WTC11 (cell line): ENCODE results near the gene MAP3K3. TPM values are rescaled to one million over a fixed set of nuclear protein-coding genes. Genes with fewer than 3 reads are reported as not detected.

Experiments
- ATAC-seq: fragments of 200-7000 bp; cut with Tn5 transposase; 2 replicates; pipeline ENCODE4 v1.10.0; 2021; ENCODE audit warnings: mild to moderate bottlenecking, moderate library complexity
- CTCF ChIA-PET: fragments of 300-600 bp; sonication (Branson Sonifier 250); formaldehyde crosslinking; loops from one replicate; lab custom pipeline; 2021; ENCODE audit warnings: antibody characterized with exemption; lab: Charles Lee
- POLR2A ChIA-PET: fragments of 350-600 bp; sonication (Branson Sonifier 250); formaldehyde crosslinking; loops from one replicate; lab custom pipeline; 2021; ENCODE audit warnings: antibody characterized with exemption; lab: Charles Lee
- DNase-seq: peaks from one replicate; pipeline ENCODE4 v3.0.0; 2021; ENCODE audit warnings: low spot score
- H3K27ac Mint-ChIP-seq: 2 replicates; pipeline ENCODE4 v1.8.0; 2021; ENCODE audit warnings: mixed read lengths
- H3K27me3 Mint-ChIP-seq: 2 replicates; pipeline ENCODE4 v1.8.0; 2021; ENCODE audit warnings: low read depth, mild to moderate bottlenecking, moderate library complexity, mixed read lengths
- H3K36me3 Mint-ChIP-seq: 2 replicates; pipeline ENCODE4 v1.8.0; 2021; ENCODE audit warnings: mixed read lengths
- H3K4me1 Mint-ChIP-seq: 2 replicates; pipeline ENCODE4 v1.8.0; 2022; ENCODE audit warnings: mixed read lengths
- H3K4me3 Mint-ChIP-seq: 2 replicates; pipeline ENCODE4 v1.8.0; 2021; ENCODE audit warnings: mild to moderate bottlenecking, moderate library complexity, mixed read lengths
- H3K9me3 Mint-ChIP-seq: 2 replicates; pipeline ENCODE4 v1.8.0; 2021; ENCODE audit warnings: mixed read lengths
- ESRRA ChIP-seq: sonication (generic); formaldehyde crosslinking; IDR thresholded peaks from 2 replicates; pipeline ENCODE4 v1.8.1; 2022; ENCODE audit warnings: mild to moderate bottlenecking, missing genetic modification reagents, borderline replicate concordance
- FOXJ3 ChIP-seq: sonication (generic); formaldehyde crosslinking; IDR thresholded peaks from 2 replicates; pipeline ENCODE4 v1.9.0; 2021; ENCODE audit warnings: missing genetic modification reagents, mild to moderate bottlenecking, borderline replicate concordance
- FOXK1 ChIP-seq: sonication (generic); formaldehyde crosslinking; IDR thresholded peaks from 2 replicates; pipeline ENCODE4 v1.8.0; 2022; ENCODE audit warnings: mild to moderate bottlenecking, moderate library complexity, missing genetic modification reagents
- HMGA2 ChIP-seq: fragments of 250-450 bp; sonication (Bioruptor Pico); IDR thresholded peaks from 2 replicates; pipeline ENCODE4 v1.4.0; 2021; ENCODE audit warnings: mild to moderate bottlenecking, moderate library complexity
- IRF2 ChIP-seq: sonication (generic); formaldehyde crosslinking; IDR thresholded peaks from 2 replicates; pipeline ENCODE4 v1.8.0; 2022; ENCODE audit warnings: low read depth, missing genetic modification reagents, borderline replicate concordance
- NFATC4 ChIP-seq: fragments of 250-450 bp; sonication (Bioruptor Pico); IDR thresholded peaks from 2 replicates; pipeline ENCODE4 v1.9.0; 2021; ENCODE audit warnings: mild to moderate bottlenecking
- PRRX2 ChIP-seq: fragments of 250-450 bp; sonication (Bioruptor Pico); IDR thresholded peaks from 2 replicates; pipeline ENCODE4 v1.8.0; 2021; ENCODE audit warnings: mild to moderate bottlenecking
- SP1 ChIP-seq: sonication (generic); formaldehyde crosslinking; conservative IDR thresholded peaks from 2 replicates; pipeline ENCODE4 v1.8.1; 2022; ENCODE audit warnings: missing genetic modification reagents
- ZNF263 ChIP-seq: sonication (generic); formaldehyde crosslinking; IDR thresholded peaks from 2 replicates; pipeline ENCODE4 v1.8.1; 2022; ENCODE audit warnings: low read depth, mild to moderate bottlenecking, moderate library complexity, missing genetic modification reagents
- ZNF317 ChIP-seq: sonication (generic); formaldehyde crosslinking; IDR thresholded peaks from 2 replicates; pipeline ENCODE4 v1.8.1; 2023; ENCODE audit warnings: low read depth, mild to moderate bottlenecking, moderate library complexity, missing genetic modification reagents, borderline replicate concordance
- total RNA-seq: library from RNA; stranded (reverse); gene quantifications from 3 replicates; pipeline ENCODE4 v1.2.3, GENCODE V29; 2021
- TF ChIP-seq, protein P1 (sequence below): fragments of 250-450 bp; sonication (Bioruptor Pico); IDR thresholded peaks from 2 replicates; pipeline ENCODE4 v2.1.2; 2022; ENCODE audit warnings: mild to moderate bottlenecking, moderate library complexity
- TF ChIP-seq, protein P2 (sequence below): sonication (generic); formaldehyde crosslinking; IDR thresholded peaks from 2 replicates; pipeline ENCODE4 v1.8.0; 2022; ENCODE audit warnings: mild to moderate bottlenecking, missing genetic modification reagents
- TF ChIP-seq, protein P3 (sequence below): sonication (generic); formaldehyde crosslinking; IDR thresholded peaks from 2 replicates; pipeline ENCODE4 v1.8.1; 2022; ENCODE audit warnings: low read depth, mild to moderate bottlenecking, moderate library complexity, missing genetic modification reagents, borderline replicate concordance
- TF ChIP-seq, protein P4 (sequence below): sonication (generic); formaldehyde crosslinking; IDR thresholded peaks from 2 replicates; pipeline ENCODE4 v1.8.1; 2023; ENCODE audit warnings: mild to moderate bottlenecking, missing genetic modification reagents
- TF ChIP-seq, protein P5 (sequence below): fragments of 250-450 bp; sonication (Bioruptor Pico); IDR thresholded peaks from 2 replicates; pipeline ENCODE4 v1.9.0; 2021; ENCODE audit warnings: mild to moderate bottlenecking, borderline replicate concordance
- TF ChIP-seq, protein P6 (sequence below): fragments of 200-600 bp; IDR thresholded peaks from 2 replicates; pipeline ENCODE4 v1.8.0; 2022; ENCODE audit warnings: antibody characterized with exemption
- TF ChIP-seq, protein P7 (sequence below): sonication (generic); formaldehyde crosslinking; IDR thresholded peaks from 2 replicates; pipeline ENCODE4 v1.8.1; 2022; ENCODE audit warnings: missing genetic modification reagents, borderline replicate concordance
- TF ChIP-seq, protein P8 (sequence below): sonication (generic); formaldehyde crosslinking; conservative IDR thresholded peaks from 2 replicates; pipeline ENCODE4 v1.8.1; 2023; ENCODE audit warnings: mild to moderate bottlenecking, low read depth, missing genetic modification reagents, moderate library complexity
- TF ChIP-seq, protein P9 (sequence below): fragments of 250-450 bp; sonication (Bioruptor Pico); IDR thresholded peaks from 2 replicates; pipeline ENCODE4 v1.8.0; 2021; ENCODE audit warnings: mild to moderate bottlenecking

MAP3K3 gene
- total RNA-seq, 1 experiment from 2014 or later: 25.7 TPM

DNA sequence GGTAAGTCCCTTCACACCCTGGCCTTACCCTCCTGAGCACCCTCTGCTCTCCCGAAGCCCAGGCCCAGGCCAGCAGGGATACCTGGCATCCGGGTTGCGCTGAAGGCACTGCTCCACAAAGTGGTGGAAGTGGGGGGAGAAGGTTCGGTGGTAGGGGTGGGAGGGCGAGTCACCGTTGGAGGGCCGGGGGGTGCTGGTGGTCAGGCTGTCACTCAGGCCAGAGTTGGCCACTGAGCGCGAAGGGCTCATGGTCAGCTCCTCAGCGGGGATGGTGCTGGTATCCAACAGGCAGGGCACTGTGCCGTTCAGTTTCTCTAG, 82.0 kb downstream of the MAP3K3 start (continued):
- TF ChIP-seq, protein P1, sequence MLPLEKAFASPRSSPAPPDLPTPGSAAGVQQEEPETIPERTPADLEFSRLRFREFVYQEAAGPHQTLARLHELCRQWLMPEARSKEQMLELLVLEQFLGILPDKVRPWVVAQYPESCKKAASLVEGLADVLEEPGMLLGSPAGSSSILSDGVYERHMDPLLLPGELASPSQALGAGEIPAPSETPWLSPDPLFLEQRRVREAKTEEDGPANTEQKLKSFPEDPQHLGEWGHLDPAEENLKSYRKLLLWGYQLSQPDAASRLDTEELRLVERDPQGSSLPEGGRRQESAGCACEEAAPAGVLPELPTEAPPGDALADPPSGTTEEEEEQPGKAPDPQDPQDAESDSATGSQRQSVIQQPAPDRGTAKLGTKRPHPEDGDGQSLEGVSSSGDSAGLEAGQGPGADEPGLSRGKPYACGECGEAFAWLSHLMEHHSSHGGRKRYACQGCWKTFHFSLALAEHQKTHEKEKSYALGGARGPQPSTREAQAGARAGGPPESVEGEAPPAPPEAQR (CRISPR knock-in tag): no peak
- TF ChIP-seq FOXJ3 (CRISPR knock-in tag): no peak
- no peak for TF ChIP-seq PRRX2 (CRISPR knock-in tag)
- TF ChIP-seq NFATC4 (CRISPR knock-in tag): no peak
- no peak for TF ChIP-seq SP1
- no peak for TF ChIP-seq HMGA2 (CRISPR knock-in tag)
- TF ChIP-seq, protein P2, sequence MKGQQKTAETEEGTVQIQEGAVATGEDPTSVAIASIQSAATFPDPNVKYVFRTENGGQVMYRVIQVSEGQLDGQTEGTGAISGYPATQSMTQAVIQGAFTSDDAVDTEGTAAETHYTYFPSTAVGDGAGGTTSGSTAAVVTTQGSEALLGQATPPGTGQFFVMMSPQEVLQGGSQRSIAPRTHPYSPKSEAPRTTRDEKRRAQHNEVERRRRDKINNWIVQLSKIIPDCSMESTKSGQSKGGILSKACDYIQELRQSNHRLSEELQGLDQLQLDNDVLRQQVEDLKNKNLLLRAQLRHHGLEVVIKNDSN: no peak

DNA sequence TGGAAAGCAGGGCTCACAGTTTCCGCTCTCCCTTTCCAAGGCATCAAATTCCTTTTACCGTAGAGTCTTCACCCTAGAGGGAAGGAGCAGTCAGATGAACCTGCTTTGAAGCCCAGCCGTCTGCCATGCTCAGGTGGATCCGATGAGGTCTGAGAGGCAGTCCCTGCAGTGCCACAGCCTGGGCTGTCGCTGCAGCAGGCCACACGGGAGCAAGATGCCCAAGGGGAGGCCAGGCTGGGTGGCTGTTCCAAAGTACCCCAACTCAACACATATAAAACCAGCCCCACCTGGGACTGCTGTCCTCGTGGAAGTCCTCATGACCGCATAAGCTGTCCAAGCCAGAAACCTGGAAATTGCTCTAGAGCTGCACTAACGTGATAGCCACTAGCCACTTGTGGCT, 82.6 kb downstream of the MAP3K3 start:
- ATAC-seq: no peak
- POLR2A ChIA-PET: no interaction called here
- H3K27me3 Mint-ChIP-seq: peaks cover 6% of the 10 kb centered on the region; the same call in 1 of the 2 replicates
- H3K4me1 Mint-ChIP-seq: peaks cover 21% of the 10 kb centered on the region
- H3K36me3 Mint-ChIP-seq: peaks cover 31% of the 10 kb centered on the region
- CTCF ChIA-PET: no interaction called here
- no peak overlapping the region for H3K27ac Mint-ChIP-seq
- no peaks in the 10 kb centered on the region for H3K9me3 Mint-ChIP-seq
- DNase-seq: no peak
- no peak overlapping the region for H3K4me3 Mint-ChIP-seq
- TF ChIP-seq IRF2 (CRISPR knock-in tag) (no peak), NFATC4 (CRISPR knock-in tag) (no peak), FOXK1 (CRISPR knock-in tag) (no peak), ZNF263 (CRISPR knock-in tag) (no peak), ZNF317 (no peak), SP1 (no peak), ESRRA (no peak)
- TF ChIP-seq, protein P3, sequence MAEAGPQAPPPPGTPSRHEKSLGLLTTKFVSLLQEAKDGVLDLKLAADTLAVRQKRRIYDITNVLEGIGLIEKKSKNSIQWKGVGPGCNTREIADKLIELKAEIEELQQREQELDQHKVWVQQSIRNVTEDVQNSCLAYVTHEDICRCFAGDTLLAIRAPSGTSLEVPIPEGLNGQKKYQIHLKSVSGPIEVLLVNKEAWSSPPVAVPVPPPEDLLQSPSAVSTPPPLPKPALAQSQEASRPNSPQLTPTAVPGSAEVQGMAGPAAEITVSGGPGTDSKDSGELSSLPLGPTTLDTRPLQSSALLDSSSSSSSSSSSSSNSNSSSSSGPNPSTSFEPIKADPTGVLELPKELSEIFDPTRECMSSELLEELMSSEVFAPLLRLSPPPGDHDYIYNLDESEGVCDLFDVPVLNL (CRISPR knock-in tag): no peak
- TF ChIP-seq, protein P4, sequence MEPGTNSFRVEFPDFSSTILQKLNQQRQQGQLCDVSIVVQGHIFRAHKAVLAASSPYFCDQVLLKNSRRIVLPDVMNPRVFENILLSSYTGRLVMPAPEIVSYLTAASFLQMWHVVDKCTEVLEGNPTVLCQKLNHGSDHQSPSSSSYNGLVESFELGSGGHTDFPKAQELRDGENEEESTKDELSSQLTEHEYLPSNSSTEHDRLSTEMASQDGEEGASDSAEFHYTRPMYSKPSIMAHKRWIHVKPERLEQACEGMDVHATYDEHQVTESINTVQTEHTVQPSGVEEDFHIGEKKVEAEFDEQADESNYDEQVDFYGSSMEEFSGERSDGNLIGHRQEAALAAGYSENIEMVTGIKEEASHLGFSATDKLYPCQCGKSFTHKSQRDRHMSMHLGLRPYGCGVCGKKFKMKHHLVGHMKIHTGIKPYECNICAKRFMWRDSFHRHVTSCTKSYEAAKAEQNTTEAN: no peak
- TF ChIP-seq, protein P5, sequence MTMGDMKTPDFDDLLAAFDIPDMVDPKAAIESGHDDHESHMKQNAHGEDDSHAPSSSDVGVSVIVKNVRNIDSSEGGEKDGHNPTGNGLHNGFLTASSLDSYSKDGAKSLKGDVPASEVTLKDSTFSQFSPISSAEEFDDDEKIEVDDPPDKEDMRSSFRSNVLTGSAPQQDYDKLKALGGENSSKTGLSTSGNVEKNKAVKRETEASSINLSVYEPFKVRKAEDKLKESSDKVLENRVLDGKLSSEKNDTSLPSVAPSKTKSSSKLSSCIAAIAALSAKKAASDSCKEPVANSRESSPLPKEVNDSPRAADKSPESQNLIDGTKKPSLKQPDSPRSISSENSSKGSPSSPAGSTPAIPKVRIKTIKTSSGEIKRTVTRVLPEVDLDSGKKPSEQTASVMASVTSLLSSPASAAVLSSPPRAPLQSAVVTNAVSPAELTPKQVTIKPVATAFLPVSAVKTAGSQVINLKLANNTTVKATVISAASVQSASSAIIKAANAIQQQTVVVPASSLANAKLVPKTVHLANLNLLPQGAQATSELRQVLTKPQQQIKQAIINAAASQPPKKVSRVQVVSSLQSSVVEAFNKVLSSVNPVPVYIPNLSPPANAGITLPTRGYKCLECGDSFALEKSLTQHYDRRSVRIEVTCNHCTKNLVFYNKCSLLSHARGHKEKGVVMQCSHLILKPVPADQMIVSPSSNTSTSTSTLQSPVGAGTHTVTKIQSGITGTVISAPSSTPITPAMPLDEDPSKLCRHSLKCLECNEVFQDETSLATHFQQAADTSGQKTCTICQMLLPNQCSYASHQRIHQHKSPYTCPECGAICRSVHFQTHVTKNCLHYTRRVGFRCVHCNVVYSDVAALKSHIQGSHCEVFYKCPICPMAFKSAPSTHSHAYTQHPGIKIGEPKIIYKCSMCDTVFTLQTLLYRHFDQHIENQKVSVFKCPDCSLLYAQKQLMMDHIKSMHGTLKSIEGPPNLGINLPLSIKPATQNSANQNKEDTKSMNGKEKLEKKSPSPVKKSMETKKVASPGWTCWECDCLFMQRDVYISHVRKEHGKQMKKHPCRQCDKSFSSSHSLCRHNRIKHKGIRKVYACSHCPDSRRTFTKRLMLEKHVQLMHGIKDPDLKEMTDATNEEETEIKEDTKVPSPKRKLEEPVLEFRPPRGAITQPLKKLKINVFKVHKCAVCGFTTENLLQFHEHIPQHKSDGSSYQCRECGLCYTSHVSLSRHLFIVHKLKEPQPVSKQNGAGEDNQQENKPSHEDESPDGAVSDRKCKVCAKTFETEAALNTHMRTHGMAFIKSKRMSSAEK (CRISPR knock-in tag): no peak
- TF ChIP-seq, protein P6, sequence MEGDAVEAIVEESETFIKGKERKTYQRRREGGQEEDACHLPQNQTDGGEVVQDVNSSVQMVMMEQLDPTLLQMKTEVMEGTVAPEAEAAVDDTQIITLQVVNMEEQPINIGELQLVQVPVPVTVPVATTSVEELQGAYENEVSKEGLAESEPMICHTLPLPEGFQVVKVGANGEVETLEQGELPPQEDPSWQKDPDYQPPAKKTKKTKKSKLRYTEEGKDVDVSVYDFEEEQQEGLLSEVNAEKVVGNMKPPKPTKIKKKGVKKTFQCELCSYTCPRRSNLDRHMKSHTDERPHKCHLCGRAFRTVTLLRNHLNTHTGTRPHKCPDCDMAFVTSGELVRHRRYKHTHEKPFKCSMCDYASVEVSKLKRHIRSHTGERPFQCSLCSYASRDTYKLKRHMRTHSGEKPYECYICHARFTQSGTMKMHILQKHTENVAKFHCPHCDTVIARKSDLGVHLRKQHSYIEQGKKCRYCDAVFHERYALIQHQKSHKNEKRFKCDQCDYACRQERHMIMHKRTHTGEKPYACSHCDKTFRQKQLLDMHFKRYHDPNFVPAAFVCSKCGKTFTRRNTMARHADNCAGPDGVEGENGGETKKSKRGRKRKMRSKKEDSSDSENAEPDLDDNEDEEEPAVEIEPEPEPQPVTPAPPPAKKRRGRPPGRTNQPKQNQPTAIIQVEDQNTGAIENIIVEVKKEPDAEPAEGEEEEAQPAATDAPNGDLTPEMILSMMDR: no peak
- TF ChIP-seq, protein P7, sequence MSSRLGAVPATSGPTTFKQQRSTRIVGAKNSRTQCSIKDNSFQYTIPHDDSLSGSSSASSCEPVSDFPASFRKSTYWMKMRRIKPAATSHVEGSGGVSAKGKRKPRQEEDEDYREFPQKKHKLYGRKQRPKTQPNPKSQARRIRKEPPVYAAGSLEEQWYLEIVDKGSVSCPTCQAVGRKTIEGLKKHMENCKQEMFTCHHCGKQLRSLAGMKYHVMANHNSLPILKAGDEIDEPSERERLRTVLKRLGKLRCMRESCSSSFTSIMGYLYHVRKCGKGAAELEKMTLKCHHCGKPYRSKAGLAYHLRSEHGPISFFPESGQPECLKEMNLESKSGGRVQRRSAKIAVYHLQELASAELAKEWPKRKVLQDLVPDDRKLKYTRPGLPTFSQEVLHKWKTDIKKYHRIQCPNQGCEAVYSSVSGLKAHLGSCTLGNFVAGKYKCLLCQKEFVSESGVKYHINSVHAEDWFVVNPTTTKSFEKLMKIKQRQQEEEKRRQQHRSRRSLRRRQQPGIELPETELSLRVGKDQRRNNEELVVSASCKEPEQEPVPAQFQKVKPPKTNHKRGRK (CRISPR knock-in tag): no peak
- TF ChIP-seq, protein P8, sequence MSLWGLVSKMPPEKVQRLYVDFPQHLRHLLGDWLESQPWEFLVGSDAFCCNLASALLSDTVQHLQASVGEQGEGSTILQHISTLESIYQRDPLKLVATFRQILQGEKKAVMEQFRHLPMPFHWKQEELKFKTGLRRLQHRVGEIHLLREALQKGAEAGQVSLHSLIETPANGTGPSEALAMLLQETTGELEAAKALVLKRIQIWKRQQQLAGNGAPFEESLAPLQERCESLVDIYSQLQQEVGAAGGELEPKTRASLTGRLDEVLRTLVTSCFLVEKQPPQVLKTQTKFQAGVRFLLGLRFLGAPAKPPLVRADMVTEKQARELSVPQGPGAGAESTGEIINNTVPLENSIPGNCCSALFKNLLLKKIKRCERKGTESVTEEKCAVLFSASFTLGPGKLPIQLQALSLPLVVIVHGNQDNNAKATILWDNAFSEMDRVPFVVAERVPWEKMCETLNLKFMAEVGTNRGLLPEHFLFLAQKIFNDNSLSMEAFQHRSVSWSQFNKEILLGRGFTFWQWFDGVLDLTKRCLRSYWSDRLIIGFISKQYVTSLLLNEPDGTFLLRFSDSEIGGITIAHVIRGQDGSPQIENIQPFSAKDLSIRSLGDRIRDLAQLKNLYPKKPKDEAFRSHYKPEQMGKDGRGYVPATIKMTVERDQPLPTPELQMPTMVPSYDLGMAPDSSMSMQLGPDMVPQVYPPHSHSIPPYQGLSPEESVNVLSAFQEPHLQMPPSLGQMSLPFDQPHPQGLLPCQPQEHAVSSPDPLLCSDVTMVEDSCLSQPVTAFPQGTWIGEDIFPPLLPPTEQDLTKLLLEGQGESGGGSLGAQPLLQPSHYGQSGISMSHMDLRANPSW (CRISPR knock-in tag): no peak
- TF ChIP-seq, protein P9, sequence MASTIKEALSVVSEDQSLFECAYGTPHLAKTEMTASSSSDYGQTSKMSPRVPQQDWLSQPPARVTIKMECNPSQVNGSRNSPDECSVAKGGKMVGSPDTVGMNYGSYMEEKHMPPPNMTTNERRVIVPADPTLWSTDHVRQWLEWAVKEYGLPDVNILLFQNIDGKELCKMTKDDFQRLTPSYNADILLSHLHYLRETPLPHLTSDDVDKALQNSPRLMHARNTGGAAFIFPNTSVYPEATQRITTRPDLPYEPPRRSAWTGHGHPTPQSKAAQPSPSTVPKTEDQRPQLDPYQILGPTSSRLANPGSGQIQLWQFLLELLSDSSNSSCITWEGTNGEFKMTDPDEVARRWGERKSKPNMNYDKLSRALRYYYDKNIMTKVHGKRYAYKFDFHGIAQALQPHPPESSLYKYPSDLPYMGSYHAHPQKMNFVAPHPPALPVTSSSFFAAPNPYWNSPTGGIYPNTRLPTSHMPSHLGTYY (CRISPR knock-in tag): no peak
